ENCODE data around the gene TMEM161A. TPM values are rescaled to one million over a fixed set of nuclear protein-coding genes. Genes with fewer than 3 reads are reported as not detected.

TMEM161A gene
- total and polyA plus RNA-seq, 9 donors, result 3.2 to 33.9 (median 23.9) TPM

GRCh38 chr19:19121371-19121770, 16.9 kb downstream of the TMEM161A start:
- Histone ChIP-seq H3K27ac (no peak overlapping the region), H3K4me1 (ENCODE audit: insufficient read depth) (no peaks in the 10 kb centered on the region), H3K27me3 (no peaks in the 10 kb centered on the region), H3K36me3 (no peaks in the 10 kb centered on the region), H3K4me3 (no peak overlapping the region), H3K9me3 (no peaks in the 10 kb centered on the region)
- intact Hi-C loops (cut with DNase I), result no loop called here
- DNase-seq, result peak in 1 of 5 donors; percentile 47
- TF ChIP-seq POLR2A (IDR thresholded peaks at IDR 0.05), result no peak
- no peak for TF ChIP-seq EP300 (IDR thresholded peaks at IDR 0.05)
- no peak for TF ChIP-seq CTCF (IDR thresholded peaks at IDR 0.05)
- 88 to 94% (median 89%) methylated on average over 9 to 10 of the region's 10 CpGs for WGBS, 3 donors

- WGBS, 3 donors, result 42 to 51% (median 48%) methylated on average over 36 to 39 of the region's 39 CpGs
- H3K4me1 ChIP-seq (ENCODE audit: insufficient read depth), result no peaks in the 10 kb centered on the region
- intact Hi-C loops (cut with DNase I), result no loop called here
- peak; percentile 97 to 100 (median 99) for DNase-seq
- peak overlapping the region; percentile 16 for H3K4me3 ChIP-seq
- no peaks in the 10 kb centered on the region for H3K27me3 ChIP-seq
- H3K36me3 ChIP-seq, result no peaks in the 10 kb centered on the region
- peak overlapping the region in 1 of 2 donors; percentile 77 for H3K27ac ChIP-seq
- H3K9me3 ChIP-seq, result no peaks in the 10 kb centered on the region
- no peak for TF ChIP-seq EP300 (IDR thresholded peaks at IDR 0.05)
- no peak for TF ChIP-seq POLR2A (IDR thresholded peaks at IDR 0.05)
- no peak for TF ChIP-seq CTCF (IDR thresholded peaks at IDR 0.05)
These were observed 17.7 kb downstream of the TMEM161A start for GRCh38 chr19:19120308-19121231.

DNA sequence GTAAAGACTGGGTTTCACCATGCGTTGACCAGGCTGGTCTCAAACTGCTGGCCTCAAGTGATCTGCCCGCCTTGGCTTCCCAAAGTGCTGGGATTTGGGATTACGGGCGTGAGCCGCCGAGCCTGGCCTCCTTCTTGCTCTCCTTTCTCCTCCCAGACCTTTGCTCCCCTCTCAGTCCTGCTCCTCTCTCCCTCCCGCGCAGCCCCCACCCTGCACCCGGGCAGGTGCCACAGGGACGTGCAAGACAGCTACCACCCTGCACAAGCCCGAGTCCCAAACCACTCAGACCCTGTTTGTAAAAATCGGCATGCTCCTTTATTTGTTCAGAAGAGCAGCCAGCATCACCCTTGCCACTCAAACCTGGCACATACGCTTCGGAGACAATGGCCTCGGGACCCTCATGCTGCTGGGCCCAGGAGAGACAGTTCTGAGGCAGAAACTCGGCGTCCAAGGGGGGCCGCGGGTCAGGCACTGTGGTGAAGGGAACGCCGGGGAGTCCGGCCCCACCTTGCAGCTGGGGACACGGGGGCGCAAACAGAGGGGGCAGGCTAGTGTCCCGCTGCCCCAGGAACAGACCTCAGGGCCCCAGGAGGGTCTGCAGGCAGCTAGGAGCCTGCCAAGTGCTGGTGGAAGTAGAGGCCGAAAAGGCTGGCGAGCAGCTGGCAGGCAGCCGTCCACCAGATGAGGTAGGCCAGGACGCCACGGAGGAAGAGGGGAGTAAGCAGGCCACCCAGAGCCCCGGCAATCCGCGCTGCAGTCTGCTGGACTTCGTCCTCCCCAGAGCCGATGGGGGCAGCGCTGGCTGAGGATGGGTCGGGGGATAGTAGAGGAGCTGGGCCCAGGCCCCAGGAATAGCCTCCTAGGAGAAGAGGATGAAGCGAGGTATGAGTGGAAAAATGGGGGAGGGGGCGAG, 18.7 kb downstream of the TMEM161A start:
- intact Hi-C loops (cut with DNase I), result no loop called here
- 51 to 64% (median 56%) methylated on average over 38 to 39 of the region's 39 CpGs for WGBS, 3 donors
- H3K36me3 ChIP-seq, result no peaks in the 10 kb centered on the region

More for the DNA sequence above, 18.7 kb downstream of the TMEM161A start:
- DNase-seq, result no peak
- no peaks in the 10 kb centered on the region for H3K9me3 ChIP-seq
- H3K27me3 ChIP-seq, result no peaks in the 10 kb centered on the region
- TF ChIP-seq EP300 (IDR thresholded peaks at IDR 0.05), result no peak
- no peak for TF ChIP-seq CTCF (IDR thresholded peaks at IDR 0.05)
- TF ChIP-seq POLR2A (IDR thresholded peaks at IDR 0.05), result no peak
- H3K4me3 ChIP-seq, result peak overlapping the region; percentile 16
- peak overlapping the region in 1 of 2 donors; percentile 77 for H3K27ac ChIP-seq
- no peaks in the 10 kb centered on the region for H3K4me1 ChIP-seq (ENCODE audit: insufficient read depth)

Measured in ovary (tissue), 9 donors.